ENCODE data around the gene RNASET2. TPM values are rescaled to one million over a fixed set of nuclear protein-coding genes. Genes with fewer than 3 reads are reported as not detected.
"Not testable (repeated sequence)": the region's sequence is repeated elsewhere in the genome, so short reads cannot be mapped to it uniquely, and the experiment has no call there.

The RNASET2 gene
- polyA plus RNA-seq, 3 donors from 2014 or later: 107 to 171 (median 131) TPM

DNA sequence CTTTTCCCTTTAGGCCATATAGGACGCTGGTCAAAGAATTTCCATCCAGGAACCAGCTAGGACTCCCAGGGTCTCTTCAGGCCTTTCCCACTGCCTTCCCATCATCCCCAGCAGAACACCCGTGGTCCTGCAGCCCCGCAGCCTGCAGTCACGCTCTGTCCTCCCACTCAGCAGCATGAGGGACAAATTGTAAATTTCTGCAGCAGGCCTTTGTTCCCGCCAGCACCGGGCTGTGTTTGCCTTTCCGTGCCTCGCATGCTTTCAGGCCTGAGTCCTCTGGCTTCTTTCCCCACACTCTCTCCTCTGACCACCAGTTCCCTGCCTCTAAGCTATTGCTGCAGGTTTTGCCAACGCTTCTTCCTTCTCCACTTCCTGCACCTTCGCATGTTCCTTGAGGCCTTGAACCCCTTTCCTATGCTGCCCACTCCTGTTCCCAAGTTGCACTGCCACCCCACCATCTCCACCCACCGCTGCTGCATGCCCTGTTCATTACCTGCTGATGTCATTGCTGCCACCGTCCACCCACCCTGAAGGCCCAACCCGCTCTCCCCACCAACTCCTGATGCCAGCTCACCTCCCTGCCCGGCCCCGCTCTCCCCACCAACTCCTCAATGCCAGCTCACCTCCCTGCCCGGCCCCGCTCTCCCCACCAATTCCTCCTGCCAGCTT is 49.8 kb downstream of the RNASET2 start:
- Mint-ChIP-seq H3K27ac (no peak overlapping the region), H3K36me3 (peaks cover 0 to 12% (median 9%) of the 10 kb centered on the region in 3 donors), H3K27me3 (ENCODE audit: low read depth in 3 of 3) (no peaks in the 10 kb centered on the region), H3K4me3 (no peak overlapping the region), H3K4me1 (peaks cover 7 to 13% of the 10 kb centered on the region in 2 donors), H3K9me3 (no peaks in the 10 kb centered on the region)
- DNase-seq: no peak

GRCh38 chr6:166905505-166906134 is 50.7 kb downstream of the RNASET2 start:
- H3K36me3 Mint-ChIP-seq: peaks cover 0 to 6% (median 5%) of the 10 kb centered on the region in 3 donors
- no peaks in the 10 kb centered on the region for H3K9me3 Mint-ChIP-seq
- no peak overlapping the region for H3K4me3 Mint-ChIP-seq
- H3K27ac Mint-ChIP-seq: no peak overlapping the region
- H3K27me3 Mint-ChIP-seq (ENCODE audit: low read depth in 3 of 3): no peaks in the 10 kb centered on the region
- peaks cover 7 to 8% of the 10 kb centered on the region in 2 donors for H3K4me1 Mint-ChIP-seq
- DNase-seq: no peak

DNA sequence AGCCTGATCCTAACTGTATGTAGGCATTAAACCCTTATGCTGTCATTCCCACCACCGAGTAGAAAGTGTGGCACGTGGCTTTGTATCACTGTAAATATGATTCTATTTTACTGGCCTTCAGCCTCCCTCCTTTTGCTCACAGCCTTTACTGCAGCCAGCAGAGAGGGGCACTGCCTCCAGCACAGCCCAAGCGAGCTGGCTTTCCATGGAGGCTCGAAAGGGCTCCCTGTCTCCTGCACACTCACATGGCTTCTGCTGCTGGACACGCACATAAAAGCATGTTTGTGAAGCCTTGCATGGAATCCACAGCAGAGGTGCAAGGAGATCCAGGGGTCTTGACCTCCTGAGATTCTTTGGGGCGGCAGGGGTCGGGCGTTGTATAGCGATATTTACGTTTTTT is 51.3 kb downstream of the RNASET2 start:
- no peaks in the 10 kb centered on the region for H3K27me3 Mint-ChIP-seq (ENCODE audit: low read depth in 3 of 3)
- DNase-seq: no peak
- peaks cover 0 to 5% (median under 1%) of the 10 kb centered on the region in 3 donors for H3K36me3 Mint-ChIP-seq
- H3K4me3 Mint-ChIP-seq: no peak overlapping the region
- no peaks in the 10 kb centered on the region for H3K9me3 Mint-ChIP-seq
- no peak overlapping the region for H3K27ac Mint-ChIP-seq
- peaks cover 7 to 8% of the 10 kb centered on the region in 2 donors for H3K4me1 Mint-ChIP-seq

GRCh38 chr6:166904101-166904746 is 52.1 kb downstream of the RNASET2 start:
- Mint-ChIP-seq H3K9me3 (no peaks in the 10 kb centered on the region), H3K27ac (no peak overlapping the region), H3K4me3 (no peak overlapping the region), H3K4me1 (peaks cover 7 to 8% of the 10 kb centered on the region in 2 donors), H3K27me3 (ENCODE audit: low read depth in 3 of 3) (no peaks in the 10 kb centered on the region), H3K36me3 (peaks cover 0 to 5% (median 0%) of the 10 kb centered on the region in 3 donors)
- no peak for DNase-seq

DNA sequence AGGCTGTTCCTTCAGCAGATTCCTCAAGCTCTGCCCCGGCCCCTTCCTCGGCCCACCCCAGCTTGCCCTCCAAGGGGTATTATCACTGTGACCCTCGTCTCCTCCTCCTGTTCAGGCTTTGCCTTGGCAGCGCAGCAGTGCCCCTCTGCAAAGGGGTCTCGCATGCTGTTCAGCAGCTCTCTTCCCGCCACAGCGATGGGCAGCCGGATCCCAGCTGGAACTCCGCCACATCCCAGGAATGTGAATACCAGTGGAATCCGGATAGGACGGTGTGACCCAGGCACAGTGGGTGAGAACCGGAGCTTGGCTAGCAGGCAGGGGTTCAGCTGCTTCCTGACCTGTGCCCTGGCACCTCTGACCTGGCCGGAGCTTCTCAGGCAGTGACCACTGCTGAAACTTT is 52.9 kb downstream of the RNASET2 start:
- no peak overlapping the region for H3K27ac Mint-ChIP-seq
- H3K36me3 Mint-ChIP-seq: peaks cover 0 to 3% (median 2%) of the 10 kb centered on the region in 3 donors
- H3K4me1 Mint-ChIP-seq: peaks cover 7 to 8% of the 10 kb centered on the region in 2 donors
- DNase-seq: no peak
- H3K27me3 Mint-ChIP-seq (ENCODE audit: low read depth in 3 of 3): no peaks in the 10 kb centered on the region
- no peaks in the 10 kb centered on the region for H3K9me3 Mint-ChIP-seq
- H3K4me3 Mint-ChIP-seq: no peak overlapping the region

- Mint-ChIP-seq H3K4me1 (peaks cover 7 to 8% of the 10 kb centered on the region in 2 donors), H3K36me3 (peaks cover 0 to 4% (median 3%) of the 10 kb centered on the region in 3 donors), H3K9me3 (peaks cover 0 to 2% (median 0%) of the 10 kb centered on the region in 6 donors), H3K27ac (no peak overlapping the region), H3K4me3 (no peak overlapping the region), H3K27me3 (ENCODE audit: low read depth in 3 of 3) (no peaks in the 10 kb centered on the region)
- DNase-seq: no peak
Measured at GRCh38 chr6:166903027-166903426, 53.3 kb downstream of the RNASET2 start.

- Mint-ChIP-seq H3K36me3 (peaks cover 0 to 4% (median 3%) of the 10 kb centered on the region in 3 donors), H3K27ac (no peak overlapping the region), H3K4me3 (no peak overlapping the region), H3K4me1 (peaks cover 2 to 3% of the 10 kb centered on the region in 2 donors), H3K27me3 (ENCODE audit: low read depth in 3 of 3) (peaks cover 0 to 2% (median 0%) of the 10 kb centered on the region in 3 donors), H3K9me3 (peaks cover 0 to 2% (median 0%) of the 10 kb centered on the region in 6 donors)
- DNase-seq: no peak
Measured at GRCh38 chr6:166902211-166902755, 54.1 kb downstream of the RNASET2 start.

- Mint-ChIP-seq H3K27me3 (ENCODE audit: low read depth in 3 of 3) (peaks cover 0 to 2% (median 0%) of the 10 kb centered on the region in 3 donors), H3K4me1 (no peaks in the 10 kb centered on the region), H3K27ac (no peak overlapping the region), H3K9me3 (peaks cover 0 to 3% (median 0%) of the 10 kb centered on the region in 6 donors), H3K4me3 (no peak overlapping the region), H3K36me3 (peaks cover 0 to 6% (median 4%) of the 10 kb centered on the region in 3 donors)
- no peak for DNase-seq
Measured at GRCh38 chr6:166901626-166902025, 54.7 kb downstream of the RNASET2 start.

DNA sequence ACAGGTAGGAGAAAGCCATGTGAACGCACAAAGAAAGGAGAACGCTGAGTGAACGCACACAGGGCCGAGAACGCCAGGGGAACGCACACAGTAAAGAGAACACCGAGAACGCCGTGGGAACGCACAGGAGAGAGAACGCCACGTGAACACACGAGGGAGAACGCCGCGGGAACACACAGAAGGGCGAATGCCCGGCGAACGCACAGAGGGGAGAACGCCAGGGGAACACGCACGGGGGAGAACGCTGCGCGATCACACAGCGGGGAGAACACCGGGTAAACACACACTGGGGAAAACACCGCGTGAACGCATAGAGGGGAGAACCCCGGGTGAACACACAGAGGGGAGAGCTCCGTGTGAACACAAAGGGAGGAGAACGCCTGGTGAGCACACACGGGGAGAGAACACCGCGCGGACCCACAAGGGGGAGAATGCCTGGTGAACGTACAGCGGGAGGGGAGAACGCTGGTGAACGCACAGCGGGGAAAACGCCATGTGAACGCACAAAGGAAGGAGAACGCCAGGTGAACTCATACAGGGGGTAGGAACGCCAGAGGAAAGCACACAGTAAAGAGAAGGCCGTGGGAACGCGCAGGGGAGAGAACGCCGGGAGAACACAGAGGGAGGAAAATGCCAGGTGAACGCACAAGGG is 55.3 kb downstream of the RNASET2 start:
- Mint-ChIP-seq H3K4me1 (no peaks in the 10 kb centered on the region), H3K36me3 (peaks cover 0 to 6% (median 4%) of the 10 kb centered on the region in 3 donors), H3K4me3 (no peak overlapping the region), H3K9me3 (peaks cover 0 to 3% (median 0%) of the 10 kb centered on the region in 6 donors), H3K27me3 (ENCODE audit: low read depth in 3 of 3) (peaks cover 0 to 2% (median 0%) of the 10 kb centered on the region in 3 donors), H3K27ac (no peak overlapping the region)
- no peak for DNase-seq

DNA sequence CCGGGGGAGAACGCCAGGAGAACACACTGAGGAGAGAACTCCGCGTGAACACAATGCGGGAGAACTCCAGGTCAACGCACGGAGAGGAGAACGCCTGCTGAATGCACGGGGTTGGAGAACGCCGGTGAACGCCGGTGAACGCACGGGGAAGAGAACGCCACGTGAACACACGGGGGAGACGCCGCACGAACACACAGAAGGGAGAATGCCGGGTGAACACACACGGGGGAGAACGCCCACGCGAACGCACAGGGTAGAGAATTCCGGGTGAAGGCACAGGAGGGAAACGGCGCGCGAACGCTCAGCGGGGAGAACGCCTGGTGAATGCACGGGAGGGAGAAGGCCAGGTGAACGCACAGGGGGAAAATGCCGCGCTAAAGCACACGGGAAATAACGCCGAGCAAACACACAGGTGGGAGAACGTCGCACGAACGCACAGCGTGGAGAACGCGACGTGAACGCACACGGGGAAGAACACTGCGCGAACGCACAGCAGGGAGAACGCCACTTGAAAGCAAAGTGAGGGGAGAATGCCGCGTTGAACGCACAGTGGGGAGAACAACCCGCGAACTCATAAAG is 56.1 kb downstream of the RNASET2 start:
- H3K4me1 Mint-ChIP-seq: no peaks in the 10 kb centered on the region
- H3K9me3 Mint-ChIP-seq: peaks cover 0 to 3% (median 0%) of the 10 kb centered on the region in 6 donors
- no peak overlapping the region for H3K4me3 Mint-ChIP-seq
- H3K27ac Mint-ChIP-seq: no peak overlapping the region
- peaks cover 0 to 2% (median 0%) of the 10 kb centered on the region in 3 donors for H3K27me3 Mint-ChIP-seq (ENCODE audit: low read depth in 3 of 3)
- no peak for DNase-seq
- H3K36me3 Mint-ChIP-seq: peaks cover 0 to 6% (median 4%) of the 10 kb centered on the region in 3 donors

GRCh38 chr6:166898910-166899309 is 57.4 kb downstream of the RNASET2 start:
- H3K27ac Mint-ChIP-seq: no peak overlapping the region
- peaks cover 0 to 2% (median 0%) of the 10 kb centered on the region in 3 donors for H3K27me3 Mint-ChIP-seq (ENCODE audit: low read depth in 3 of 3)
- peaks cover 0 to 3% (median 0%) of the 10 kb centered on the region in 6 donors for H3K9me3 Mint-ChIP-seq
- peaks cover 0 to 6% (median 4%) of the 10 kb centered on the region in 3 donors for H3K36me3 Mint-ChIP-seq
- no peaks in the 10 kb centered on the region for H3K4me1 Mint-ChIP-seq
- H3K4me3 Mint-ChIP-seq: no peak overlapping the region
- DNase-seq: no peak

DNA sequence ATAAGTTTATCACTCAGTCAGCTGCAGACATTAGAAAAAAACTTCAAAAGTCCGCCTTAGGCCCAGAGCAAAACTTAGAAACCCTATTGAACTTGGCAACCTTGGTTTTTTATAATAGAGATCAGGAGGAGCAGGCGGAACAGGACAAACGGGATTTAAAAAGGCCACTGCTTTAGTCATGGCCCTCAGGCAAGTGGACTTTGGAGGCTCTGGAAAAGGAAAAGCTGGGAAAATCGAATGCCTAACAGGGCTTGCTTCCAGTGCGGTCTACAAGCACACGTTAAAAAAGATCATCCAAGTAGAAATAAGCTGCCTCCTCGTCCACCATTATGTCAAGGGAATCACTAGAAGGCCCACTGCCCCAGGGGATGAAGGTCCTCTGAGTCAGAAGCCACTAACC is 61.7 kb downstream of the RNASET2 start:
- not testable (repeated sequence) for H3K27ac Mint-ChIP-seq; DNase-seq; H3K27me3 Mint-ChIP-seq (ENCODE audit: low read depth in 3 of 3); H3K4me1 Mint-ChIP-seq; H3K4me3 Mint-ChIP-seq
- H3K9me3 Mint-ChIP-seq: peaks cover 0 to 11% (median 8%) of the 10 kb centered on the region in 6 donors
- H3K36me3 Mint-ChIP-seq: peaks cover 8 to 19% (median 14%) of the 10 kb centered on the region in 3 donors

DNA sequence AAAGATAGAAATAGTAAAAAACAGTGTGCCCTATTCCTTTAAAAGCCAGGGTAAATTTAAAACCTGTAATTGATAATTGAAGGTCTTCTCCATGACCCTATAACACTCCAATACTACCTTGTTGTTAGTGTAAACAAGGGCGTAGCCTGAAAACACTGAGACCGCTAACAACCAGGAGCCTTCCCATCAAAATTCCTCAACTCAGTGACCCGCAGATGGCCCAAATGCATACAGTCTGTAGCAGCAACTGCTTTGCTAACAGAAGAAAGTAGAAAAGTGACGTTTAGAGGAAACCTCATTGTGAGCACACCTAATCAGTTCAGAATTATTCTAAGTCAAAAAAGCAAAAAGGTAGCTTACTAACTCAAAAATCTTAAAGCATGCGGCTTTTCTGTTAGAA is 63.9 kb downstream of the RNASET2 start:
- not testable (repeated sequence) for H3K4me3 Mint-ChIP-seq; H3K27ac Mint-ChIP-seq; H3K4me1 Mint-ChIP-seq; H3K27me3 Mint-ChIP-seq (ENCODE audit: low read depth in 3 of 3); DNase-seq
- peaks cover 0 to 14% (median 7%) of the 10 kb centered on the region in 6 donors for H3K9me3 Mint-ChIP-seq
- H3K36me3 Mint-ChIP-seq: peaks cover 8 to 20% (median 17%) of the 10 kb centered on the region in 3 donors
